Liver (tissue), 9 donors: ENCODE results near the gene CUX1. TPM values are rescaled to one million over a fixed set of nuclear protein-coding genes. Genes with fewer than 3 reads are reported as not detected.

ENCODE experiments used
- DNase-seq: peaks from one replicate; pipeline ENCODE4 v3.0.0-alpha.2; 2017; ENCODE audit warnings: low spot score
- H3K27ac ChIP-seq, 2 donors: one replicate each; pipeline ENCODE4 v1.7.0; 2013; ENCODE audit warnings: inconsistent platforms in 2 of 2, low read length in 2 of 2, control low read depth in 1 of 2, low read depth in 1 of 2, mild to moderate bottlenecking in 1 of 2
- H3K27me3 ChIP-seq, 4 donors: one replicate each; pipeline versions ENCODE4 v1.6.1 to v1.7.0; 2013; ENCODE audit warnings: low read length in 3 of 4, inconsistent platforms in 1 of 4, mild to moderate bottlenecking in 1 of 4, moderate library complexity in 1 of 4; ENCODE audit not compliant: control insufficient read depth in 4 of 4, insufficient read depth in 4 of 4
- H3K36me3 ChIP-seq, 4 donors: one replicate each; pipeline versions ENCODE4 v1.6.1 to v1.7.0; 2013; ENCODE audit warnings: low read length in 3 of 4, mild to moderate bottlenecking in 3 of 4, low read depth in 1 of 4, moderate library complexity in 1 of 4; ENCODE audit not compliant: control insufficient read depth in 4 of 4, insufficient read depth in 3 of 4
- H3K4me1 ChIP-seq, 4 donors: one replicate each; pipeline versions ENCODE4 v1.6.1 to v1.7.0; 2013; ENCODE audit warnings: low read length in 3 of 4, mild to moderate bottlenecking in 3 of 4, moderate library complexity in 1 of 4; ENCODE audit not compliant: control insufficient read depth in 4 of 4, insufficient read depth in 4 of 4
- H3K4me3 ChIP-seq, 3 donors: one replicate each; pipeline versions ENCODE4 v1.6.1 to v1.7.0; 2013; ENCODE audit warnings: low read length in 3 of 3, control low read depth in 1 of 3, low read depth in 1 of 3, mild to moderate bottlenecking in 1 of 3
- H3K9ac ChIP-seq, 2 donors: one replicate each; pipeline ENCODE4 v1.7.0; 2013; ENCODE audit warnings: low read length in 2 of 2, mild to moderate bottlenecking in 2 of 2, moderate library complexity in 2 of 2, control low read depth in 1 of 2, low read depth in 1 of 2
- H3K9me3 ChIP-seq, 4 donors: one replicate each; pipeline versions ENCODE4 v1.6.1 to v1.7.0; 2013; ENCODE audit warnings: low read length in 3 of 4; ENCODE audit not compliant: control insufficient read depth in 4 of 4
- EGR1 ChIP-seq, 2 donors: IDR thresholded peaks; 2 replicates each; pipeline ENCODE4 v1.6.1; 2016 to 2018; ENCODE audit warnings: antibody characterized with exemption in 2 of 2, low read depth in 2 of 2
- FOXA1 ChIP-seq: IDR thresholded peaks from 2 replicates; pipeline ENCODE4 v1.6.1; 2016; ENCODE audit warnings: antibody characterized with exemption
- FOXA2 ChIP-seq: IDR thresholded peaks from 2 replicates; pipeline ENCODE4 v1.6.1; 2016; ENCODE audit warnings: antibody characterized with exemption
- GABPA ChIP-seq, 2 donors: IDR thresholded peaks in 1 of 2; conservative IDR thresholded peaks in 1 of 2; 2 replicates each; pipeline ENCODE4 v1.6.1; 2016; ENCODE audit warnings: antibody characterized with exemption in 2 of 2, mild to moderate bottlenecking in 1 of 2, moderate library complexity in 1 of 2
- HNF4A ChIP-seq, 2 donors: conservative IDR thresholded peaks; 2 replicates each; pipeline ENCODE4 v1.6.1; 2016; ENCODE audit warnings: antibody characterized with exemption in 2 of 2, mild to moderate bottlenecking in 2 of 2
- HNF4G ChIP-seq: IDR thresholded peaks from 2 replicates; pipeline ENCODE4 v1.6.1; 2016; ENCODE audit warnings: antibody characterized with exemption
- NR2F2 ChIP-seq: IDR thresholded peaks from 2 replicates; pipeline ENCODE4 v1.6.1; 2016; ENCODE audit warnings: antibody characterized with exemption
- RAD21 ChIP-seq, 2 donors: IDR thresholded peaks; 2 replicates each; pipeline ENCODE4 v1.6.1; 2016; ENCODE audit warnings: antibody characterized with exemption in 2 of 2, mild to moderate bottlenecking in 2 of 2
- REST ChIP-seq: IDR thresholded peaks from 2 replicates; pipeline ENCODE4 v1.6.1; 2016; ENCODE audit warnings: antibody characterized with exemption, mild to moderate bottlenecking
- RXRA ChIP-seq, 2 donors: IDR thresholded peaks; 2 replicates each; pipeline ENCODE4 v1.6.1; 2017 to 2018; ENCODE audit warnings: antibody characterized with exemption in 2 of 2, mild to moderate bottlenecking in 1 of 2
- TAF1 ChIP-seq: conservative IDR thresholded peaks from 2 replicates; pipeline ENCODE4 v1.6.1; 2016; ENCODE audit warnings: antibody characterized with exemption, mild to moderate bottlenecking
- YY1 ChIP-seq: IDR thresholded peaks from 2 replicates; pipeline ENCODE4 v1.6.1; 2016; ENCODE audit warnings: antibody characterized with exemption, mild to moderate bottlenecking
- WGBS: extraction: QIAGEN DNeasy Blood & Tissue Kit; methylation state at CpG from one replicate; pipeline ENCODE4 v1.1.7; 2013; 5-methylcytosine and 5-hydroxymethylcytosine counted together
- polyA plus RNA-seq, 2 donors: library from polyadenylated mRNA; stranded (reverse) in 1 of 2; unstranded in 1 of 2; fragments of 200-250 nt in 1 of 2; fragments of >200 nt in 1 of 2; fragmentation: Nextera tagmentation in 1 of 2; extraction: Ambion mirVana in 1 of 2; gene quantifications; one replicate each; pipeline versions ENCODE4 v1.2.1 to v1.2.3, GENCODE V29; 2013 to 2015
- total RNA-seq, 2 donors: library from RNA; depleted of rRNA; stranded (reverse); fragments of >200 nt; gene quantifications; one replicate each; pipeline ENCODE4 v1.2.3, GENCODE V29; 2014
- TF ChIP-seq, protein P1 (sequence below): IDR thresholded peaks from 2 replicates; pipeline ENCODE4 v1.6.1; 2016; ENCODE audit warnings: antibody characterized with exemption
- TF ChIP-seq, protein P2 (sequence below): IDR thresholded peaks from 2 replicates; pipeline ENCODE4 v1.6.1; 2016; ENCODE audit warnings: antibody characterized with exemption
- TF ChIP-seq, protein P3 (sequence below): fragments of 150-350 bp; IDR thresholded peaks from 2 replicates; pipeline ENCODE4 v1.5.1; 2017; ENCODE audit warnings: improper control_type of control experiment, low read depth, low read length; ENCODE audit not compliant: missing input control
- donor health status: healthy.
- donor health status: healthy.
- donor health status: healthy.
- donor health status: healthy.
- donor health status: healthy.

Gene CUX1
- total and polyA plus RNA-seq, 4 donors, result 18.6 to 40.6 (median 21.4) TPM

DNA sequence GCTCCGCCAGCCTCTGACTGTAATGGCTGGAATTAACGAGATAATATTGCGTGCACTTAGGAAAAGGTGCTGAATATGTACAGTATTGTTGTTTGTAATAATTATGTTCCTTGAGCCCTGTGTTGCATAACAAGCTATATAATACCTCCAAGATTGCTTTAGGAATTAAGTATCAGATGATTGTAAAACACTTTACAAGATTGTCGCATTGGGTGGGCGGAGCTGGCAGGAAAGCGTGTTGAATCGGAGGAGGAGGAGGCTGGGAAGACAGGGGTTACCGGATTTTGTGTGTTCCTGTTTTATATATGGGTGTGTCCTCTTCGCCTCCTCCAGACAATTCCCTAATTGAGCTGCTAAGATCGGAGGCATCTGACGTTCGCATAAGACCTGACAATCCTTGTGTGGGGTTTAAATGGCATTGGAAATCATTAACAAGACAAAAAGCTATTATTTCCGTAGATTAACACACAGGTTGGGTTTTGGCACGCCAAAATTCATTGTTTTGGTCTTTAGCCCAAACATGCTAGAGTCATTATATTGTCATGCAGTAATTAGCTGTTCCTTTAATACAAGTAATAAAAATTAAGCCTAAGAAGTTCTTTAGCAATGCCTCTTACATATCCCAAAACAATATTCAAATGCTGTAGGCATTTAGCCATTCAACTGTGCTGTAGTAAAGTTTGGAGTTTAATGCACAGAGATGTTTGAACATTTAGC lies 276.3 kb downstream of the CUX1 start:
- Histone ChIP-seq H3K27me3 (no peaks in the 10 kb centered on the region), H3K4me3 (no peak overlapping the region), H3K9me3 (no peaks in the 10 kb centered on the region), H3K4me1 (peaks cover 0 to 3% (median 0%) of the 10 kb centered on the region in 4 donors), H3K9ac (no peak overlapping the region), H3K27ac (no peak overlapping the region), H3K36me3 (no peaks in the 10 kb centered on the region)
- 88% methylated on average over 14 of the region's 14 CpGs for WGBS
- no peak for DNase-seq
- TF ChIP-seq, protein P1, sequence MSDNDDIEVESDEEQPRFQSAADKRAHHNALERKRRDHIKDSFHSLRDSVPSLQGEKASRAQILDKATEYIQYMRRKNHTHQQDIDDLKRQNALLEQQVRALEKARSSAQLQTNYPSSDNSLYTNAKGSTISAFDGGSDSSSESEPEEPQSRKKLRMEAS, result no peak
- TF ChIP-seq HNF4G, result no peak
- TF ChIP-seq, protein P2, sequence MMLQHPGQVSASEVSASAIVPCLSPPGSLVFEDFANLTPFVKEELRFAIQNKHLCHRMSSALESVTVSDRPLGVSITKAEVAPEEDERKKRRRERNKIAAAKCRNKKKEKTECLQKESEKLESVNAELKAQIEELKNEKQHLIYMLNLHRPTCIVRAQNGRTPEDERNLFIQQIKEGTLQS, result no peak
- TF ChIP-seq FOXA1, result no peak
- TF ChIP-seq GABPA (IDR thresholded peaks at IDR 0.05 in 1 of 2, conservative IDR thresholded peaks at IDR 0.05 in 1 of 2), result no peak
- TF ChIP-seq FOXA2, result no peak
- no peak for TF ChIP-seq NR2F2
- no peak for TF ChIP-seq EGR1 (IDR thresholded peaks at IDR 0.05; ENCODE audit: low read depth in 2 of 2)
- TF ChIP-seq REST, result no peak
- no peak for TF ChIP-seq YY1
- TF ChIP-seq, protein P3, sequence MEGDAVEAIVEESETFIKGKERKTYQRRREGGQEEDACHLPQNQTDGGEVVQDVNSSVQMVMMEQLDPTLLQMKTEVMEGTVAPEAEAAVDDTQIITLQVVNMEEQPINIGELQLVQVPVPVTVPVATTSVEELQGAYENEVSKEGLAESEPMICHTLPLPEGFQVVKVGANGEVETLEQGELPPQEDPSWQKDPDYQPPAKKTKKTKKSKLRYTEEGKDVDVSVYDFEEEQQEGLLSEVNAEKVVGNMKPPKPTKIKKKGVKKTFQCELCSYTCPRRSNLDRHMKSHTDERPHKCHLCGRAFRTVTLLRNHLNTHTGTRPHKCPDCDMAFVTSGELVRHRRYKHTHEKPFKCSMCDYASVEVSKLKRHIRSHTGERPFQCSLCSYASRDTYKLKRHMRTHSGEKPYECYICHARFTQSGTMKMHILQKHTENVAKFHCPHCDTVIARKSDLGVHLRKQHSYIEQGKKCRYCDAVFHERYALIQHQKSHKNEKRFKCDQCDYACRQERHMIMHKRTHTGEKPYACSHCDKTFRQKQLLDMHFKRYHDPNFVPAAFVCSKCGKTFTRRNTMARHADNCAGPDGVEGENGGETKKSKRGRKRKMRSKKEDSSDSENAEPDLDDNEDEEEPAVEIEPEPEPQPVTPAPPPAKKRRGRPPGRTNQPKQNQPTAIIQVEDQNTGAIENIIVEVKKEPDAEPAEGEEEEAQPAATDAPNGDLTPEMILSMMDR, result no peak
- no peak for TF ChIP-seq RAD21 (IDR thresholded peaks at IDR 0.05)
- TF ChIP-seq HNF4A (conservative IDR thresholded peaks at IDR 0.05), result no peak
- TF ChIP-seq RXRA (IDR thresholded peaks at IDR 0.05), result no peak
- TF ChIP-seq TAF1, result no peak

DNA sequence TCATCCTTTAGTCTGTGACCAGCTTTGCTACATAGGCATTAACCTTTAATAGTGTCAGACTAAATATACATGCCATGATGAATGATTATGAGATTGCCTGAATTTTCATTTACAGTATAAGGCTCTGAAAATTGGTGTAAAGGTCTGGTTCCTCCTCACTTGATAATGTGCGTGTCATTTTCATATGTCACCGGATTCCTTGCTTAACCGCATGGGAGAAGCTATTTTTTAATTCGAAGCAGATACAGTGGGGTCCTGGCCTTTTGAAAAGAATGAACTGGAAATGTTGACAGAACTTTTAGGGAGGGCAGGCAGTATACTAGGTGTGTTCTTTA lies 276.9 kb downstream of the CUX1 start:
- no peak for TF ChIP-seq TAF1
- TF ChIP-seq NR2F2, result no peak
- no peak for TF ChIP-seq EGR1 (IDR thresholded peaks at IDR 0.05; ENCODE audit: low read depth in 2 of 2)
- Histone ChIP-seq H3K9ac (no peak overlapping the region), H3K36me3 (peaks cover 0 to 4% (median 1%) of the 10 kb centered on the region in 4 donors), H3K4me1 (peaks cover 0 to 3% (median 0%) of the 10 kb centered on the region in 4 donors), H3K4me3 (no peak overlapping the region), H3K9me3 (no peaks in the 10 kb centered on the region), H3K27ac (no peak overlapping the region), H3K27me3 (no peaks in the 10 kb centered on the region)
- WGBS, result 87% methylated on average over 4 of the region's 4 CpGs
- DNase-seq, result no peak
